Loucy (cell line): ENCODE results near the gene PKDCC.

ENCODE experiments used
- H2AFZ ChIP-seq: fragments of 200-600 bp; sonication (generic); 2 replicates; pipeline ENCODE4 v1.6.0; 2016; ENCODE audit warnings: antibody characterized with exemption, mild to moderate bottlenecking, low read length, moderate library complexity
- H3F3A ChIP-seq: fragments of 200-600 bp; 2 replicates; pipeline ENCODE4 v1.6.0; 2016; ENCODE audit warnings: antibody characterized with exemption, low read depth, mild to moderate bottlenecking
- H3K27me3 ChIP-seq: fragments of 200-600 bp; sonication (generic); 2 replicates; pipeline ENCODE4 v1.6.1; 2014; ENCODE audit warnings: low read length, mild to moderate bottlenecking; ENCODE audit not compliant: insufficient read depth, poor library complexity, severe bottlenecking
- H3K36me3 ChIP-seq: fragments of 200-600 bp; sonication (generic); 2 replicates; pipeline ENCODE4 v1.6.1; 2016; ENCODE audit warnings: low read length; ENCODE audit not compliant: insufficient read depth
- H3K4me1 ChIP-seq: fragments of 200-600 bp; sonication (generic); 2 replicates; pipeline ENCODE4 v1.5.1; 2014; ENCODE audit warnings: low read length, mild to moderate bottlenecking; ENCODE audit not compliant: insufficient read depth, poor library complexity, severe bottlenecking
- H3K4me2 ChIP-seq: fragments of 200-600 bp; sonication (generic); 2 replicates; pipeline ENCODE4 v1.6.0; 2014; ENCODE audit warnings: antibody characterized with exemption, low read length, low read depth, mild to moderate bottlenecking; ENCODE audit not compliant: poor library complexity, severe bottlenecking
- H3K4me3 ChIP-seq: fragments of 200-600 bp; sonication (generic); 2 replicates; pipeline ENCODE4 v1.5.1; 2014; ENCODE audit warnings: low read length, mild to moderate bottlenecking, mixed read lengths; ENCODE audit not compliant: poor library complexity, severe bottlenecking
- H3K79me2 ChIP-seq: fragments of 200-600 bp; sonication (generic); 2 replicates; pipeline ENCODE4 v1.6.1; 2014; ENCODE audit warnings: low read length; ENCODE audit not compliant: insufficient read depth
- H3K9ac ChIP-seq: fragments of 200-600 bp; sonication (generic); 2 replicates; pipeline ENCODE4 v1.6.0; 2014; ENCODE audit warnings: mild to moderate bottlenecking, low read depth, low read length, moderate library complexity; ENCODE audit not compliant: poor library complexity, severe bottlenecking
- H3K9me2 ChIP-seq: fragments of 200-600 bp; sonication (generic); replicated peaks from 2 replicates; pipeline ENCODE4 v1.6.1; 2016; ENCODE audit warnings: low read depth, low read length, mixed read lengths
- H3K9me3 ChIP-seq: fragments of 200-600 bp; sonication (generic); 2 replicates; pipeline ENCODE4 v1.6.1; 2014; ENCODE audit warnings: mild to moderate bottlenecking, antibody characterized with exemption, low read length, low read depth; ENCODE audit not compliant: insufficient read depth
- H4K20me1 ChIP-seq: fragments of 200-600 bp; sonication (generic); 2 replicates; pipeline ENCODE4 v1.6.0; 2014; ENCODE audit warnings: antibody characterized with exemption, low read length, mild to moderate bottlenecking; ENCODE audit not compliant: insufficient read depth, poor library complexity, severe bottlenecking
- CTCF ChIP-seq: fragments of 200-600 bp; sonication (generic); conservative IDR thresholded peaks from 2 replicates; pipeline ENCODE4 v1.5.1; 2014; ENCODE audit warnings: mild to moderate bottlenecking, antibody characterized with exemption, low read length
- EZH2phosphoT487 ChIP-seq: fragments of 200-600 bp; IDR thresholded peaks from 2 replicates; pipeline ENCODE4 v1.6.1; 2018; ENCODE audit warnings: antibody characterized with exemption, mild to moderate bottlenecking, moderate library complexity, borderline replicate concordance

PKDCC gene

GRCh38 chr2:42060718-42061619 is 13.1 kb downstream of the PKDCC start:
- no peaks in the 10 kb centered on the region for H3K9me2 ChIP-seq
- no peak overlapping the region for H3K4me3 ChIP-seq
- no peaks in the 10 kb centered on the region for H3K36me3 ChIP-seq
- no peaks in the 10 kb centered on the region for H3K27me3 ChIP-seq
- no peaks in the 10 kb centered on the region for H3K79me2 ChIP-seq
- H3K4me2 ChIP-seq: no peak overlapping the region
- no peaks in the 10 kb centered on the region for H3F3A ChIP-seq
- no peaks in the 10 kb centered on the region for H4K20me1 ChIP-seq
- no peak for TF ChIP-seq EZH2phosphoT487
- TF ChIP-seq CTCF: no peak
- H3K4me1 ChIP-seq: no peaks in the 10 kb centered on the region
- no peaks in the 10 kb centered on the region for H3K9me3 ChIP-seq
- H2AFZ ChIP-seq: no peak overlapping the region
- H3K9ac ChIP-seq: no peak overlapping the region

GRCh38 chr2:42061839-42062238 is 14.0 kb downstream of the PKDCC start:
- Histone ChIP-seq H4K20me1 (no peaks in the 10 kb centered on the region), H3K9ac (no peak overlapping the region), H3K4me2 (no peak overlapping the region), H3K9me3 (no peaks in the 10 kb centered on the region), H3K4me3 (no peak overlapping the region), H3K79me2 (no peaks in the 10 kb centered on the region), H2AFZ (no peak overlapping the region), H3K36me3 (no peaks in the 10 kb centered on the region), H3K27me3 (no peaks in the 10 kb centered on the region), H3K9me2 (no peaks in the 10 kb centered on the region), H3F3A (no peaks in the 10 kb centered on the region), H3K4me1 (no peaks in the 10 kb centered on the region)
- TF ChIP-seq CTCF (no peak), EZH2phosphoT487 (no peak)

- no peaks in the 10 kb centered on the region for H3K27me3 ChIP-seq
- H3K36me3 ChIP-seq: no peaks in the 10 kb centered on the region
- H3K79me2 ChIP-seq: no peaks in the 10 kb centered on the region
- no peaks in the 10 kb centered on the region for H4K20me1 ChIP-seq
- H3K4me2 ChIP-seq: no peak overlapping the region
- TF ChIP-seq EZH2phosphoT487 (no peak), CTCF (no peak)
- no peaks in the 10 kb centered on the region for H3F3A ChIP-seq
- H3K4me3 ChIP-seq: no peak overlapping the region
- H2AFZ ChIP-seq: no peak overlapping the region
- H3K4me1 ChIP-seq: no peaks in the 10 kb centered on the region
- H3K9me3 ChIP-seq: no peaks in the 10 kb centered on the region
- H3K9me2 ChIP-seq: no peaks in the 10 kb centered on the region
- H3K9ac ChIP-seq: no peak overlapping the region
These were observed 15.8 kb downstream of the PKDCC start for GRCh38 chr2:42063431-42064171.
